Immature natural killer cell (primary cell): Measurements from ENCODE around the gene NPR2. TPM values are rescaled to one million over a fixed set of nuclear protein-coding genes. Genes with fewer than 3 reads are reported as not detected.

Source experiments
- DNase-seq, 3 donors: peaks; one replicate each; pipeline ENCODE4 v3.0.0; 2022; ENCODE audit warnings: mixed read lengths in 1 of 3
- H3K27ac Mint-ChIP-seq, 6 donors: one replicate each; pipeline ENCODE4 v1.8.0; 2020; ENCODE audit warnings: mixed read lengths in 6 of 6, mild to moderate bottlenecking in 5 of 6, inconsistent platforms in 4 of 6, moderate library complexity in 3 of 6
- H3K27me3 Mint-ChIP-seq, 3 donors: one replicate each; pipeline ENCODE4 v1.8.0; 2020 to 2021; ENCODE audit warnings: low read depth in 3 of 3, mild to moderate bottlenecking in 3 of 3, mixed read lengths in 3 of 3, moderate library complexity in 3 of 3, inconsistent platforms in 1 of 3
- H3K36me3 Mint-ChIP-seq, 3 donors: one replicate each; pipeline ENCODE4 v1.8.0; 2020; ENCODE audit warnings: mixed read lengths in 3 of 3, inconsistent platforms in 2 of 3, mild to moderate bottlenecking in 2 of 3
- H3K4me1 Mint-ChIP-seq, 2 donors: one replicate each; pipeline ENCODE4 v1.8.0; 2020; ENCODE audit warnings: inconsistent platforms in 2 of 2, mild to moderate bottlenecking in 2 of 2, mixed read lengths in 2 of 2, moderate library complexity in 1 of 2
- H3K4me3 Mint-ChIP-seq, 5 donors: one replicate each; pipeline ENCODE4 v1.8.0; 2020; ENCODE audit warnings: mild to moderate bottlenecking in 5 of 5, mixed read lengths in 5 of 5, inconsistent platforms in 3 of 5, moderate library complexity in 3 of 5
- H3K9me3 Mint-ChIP-seq, 6 donors: one replicate each; pipeline ENCODE4 v1.8.0; 2020; ENCODE audit warnings: mild to moderate bottlenecking in 6 of 6, mixed read lengths in 6 of 6, inconsistent platforms in 4 of 6, moderate library complexity in 3 of 6
- polyA plus RNA-seq, 3 donors: library from polyadenylated mRNA; unstranded; fragments of 300-500 nt; fragmentation: Illumina TruSeq; gene quantifications; one replicate each; pipeline ENCODE4 v1.2.3, GENCODE V29; 2021

Gene NPR2
- under 1 TPM in 1 of 3 donors, not detected in 2; 0.46 TPM for polyA plus RNA-seq

DNA sequence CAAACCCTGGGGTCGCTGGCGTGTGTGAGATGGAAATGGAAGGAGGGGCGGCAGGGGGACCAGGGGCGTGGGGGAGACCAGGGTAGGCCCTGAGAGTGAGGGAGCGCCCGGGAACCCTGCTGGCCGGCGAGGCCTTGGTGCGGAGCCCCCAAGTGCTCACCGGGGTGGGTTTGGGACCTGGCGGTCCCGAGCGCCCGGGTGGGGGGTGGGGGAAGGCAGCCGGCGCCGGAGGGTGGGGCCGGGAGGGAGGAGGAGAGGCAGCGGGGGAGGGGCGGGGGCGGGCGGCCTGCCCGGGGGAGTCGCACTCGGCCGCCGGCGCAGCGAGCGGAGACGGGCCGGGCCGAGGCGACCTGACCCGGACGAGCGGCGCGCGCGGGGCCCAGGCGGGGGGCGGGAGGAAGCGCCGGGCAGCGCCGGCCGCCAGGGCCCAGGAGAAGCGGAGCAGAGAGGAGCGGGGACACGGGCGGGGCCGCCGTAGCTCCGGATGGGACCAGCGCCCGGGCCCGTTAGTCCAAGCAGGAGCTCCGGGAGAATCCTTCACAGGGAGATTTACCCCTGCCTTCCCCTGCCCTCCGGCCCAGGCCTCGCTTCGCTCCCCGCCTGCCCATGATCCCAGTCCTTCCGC lies at the start of gene NPR2:
NPR2 (plus strand) TSS at position 295 of the 625 bp plus-strand sequence. CDS start 818 bp downstream, outside the sequence.
- DNase-seq = no peak
- Mint-ChIP-seq H3K9me3 (no peaks in the 10 kb centered on the region), H3K4me1 (peaks cover 2 to 5% of the 10 kb centered on the region in 2 donors), H3K27me3 (peaks cover 0 to 4% (median 3%) of the 10 kb centered on the region in 3 donors), H3K36me3 (peaks cover 3 to 18% (median 16%) of the 10 kb centered on the region in 3 donors), H3K4me3 (no peak within 1 kb of the TSS), H3K27ac (no peak within 1 kb of the TSS)

DNA sequence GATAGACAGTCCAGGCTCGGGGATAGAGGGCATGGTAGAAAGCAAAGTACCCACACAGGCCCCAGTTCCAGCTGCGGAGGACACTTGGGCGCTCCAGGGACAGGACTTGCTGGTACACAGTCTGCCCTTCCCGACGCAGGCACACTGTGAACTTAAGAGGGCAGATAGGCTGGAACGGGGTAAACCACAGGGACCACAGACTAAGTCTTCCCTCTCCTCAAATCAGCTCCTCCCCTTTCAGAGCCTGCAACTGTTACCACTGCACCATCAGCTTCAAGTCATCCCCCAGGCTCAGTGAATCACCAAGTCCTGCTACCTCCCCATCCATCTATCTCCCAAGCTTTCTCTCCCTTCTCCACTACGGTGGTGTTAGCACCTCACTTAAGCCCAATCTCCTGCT lies 49.7 kb upstream of the NPR2 start:
- H3K9me3 Mint-ChIP-seq = no peaks in the 10 kb centered on the region
- peak overlapping the region in 2 of 5 donors; percentile 10 to 34 for H3K4me3 Mint-ChIP-seq
- peaks cover 27 to 40% of the 10 kb centered on the region in 2 donors for H3K4me1 Mint-ChIP-seq
- H3K36me3 Mint-ChIP-seq = peaks cover 24 to 61% (median 29%) of the 10 kb centered on the region in 3 donors
- no peak for DNase-seq
- H3K27ac Mint-ChIP-seq = peak overlapping the region; percentile 5 to 73 (median 46)
- peaks cover 0 to 4% (median 0%) of the 10 kb centered on the region in 3 donors for H3K27me3 Mint-ChIP-seq

- peak overlapping the region in 2 of 6 donors; percentile 1 to 13 for H3K27ac Mint-ChIP-seq
- no peaks in the 10 kb centered on the region for H3K9me3 Mint-ChIP-seq
- peaks cover 0 to 4% (median 0%) of the 10 kb centered on the region in 3 donors for H3K27me3 Mint-ChIP-seq
- no peak for DNase-seq
- H3K4me3 Mint-ChIP-seq = no peak overlapping the region
- peaks cover 23 to 52% (median 24%) of the 10 kb centered on the region in 3 donors for H3K36me3 Mint-ChIP-seq
- H3K4me1 Mint-ChIP-seq = peaks cover 44 to 57% of the 10 kb centered on the region in 2 donors
Measured at GRCh38 chr9:35743452-35743851, 47.9 kb upstream of the NPR2 start.

GRCh38 chr9:35743880-35744518 lies 47.4 kb upstream of the NPR2 start:
- no peaks in the 10 kb centered on the region for H3K9me3 Mint-ChIP-seq
- no peak for DNase-seq
- no peak overlapping the region for H3K27ac Mint-ChIP-seq
- H3K27me3 Mint-ChIP-seq = peaks cover 0 to 4% (median 0%) of the 10 kb centered on the region in 3 donors
- H3K36me3 Mint-ChIP-seq = peaks cover 17 to 46% (median 24%) of the 10 kb centered on the region in 3 donors
- H3K4me1 Mint-ChIP-seq = peaks cover 46 to 59% of the 10 kb centered on the region in 2 donors
- no peak overlapping the region for H3K4me3 Mint-ChIP-seq

- Mint-ChIP-seq H3K36me3 (peaks cover 16 to 37% (median 19%) of the 10 kb centered on the region in 3 donors), H3K9me3 (no peaks in the 10 kb centered on the region), H3K4me1 (peaks cover 56 to 71% of the 10 kb centered on the region in 2 donors), H3K27me3 (peaks cover 0 to 9% (median 1%) of the 10 kb centered on the region in 3 donors), H3K27ac (peak overlapping the region in 3 of 6 donors; percentile 6 to 84 (median 73)), H3K4me3 (peak overlapping the region in 3 of 5 donors; percentile 64 to 95 (median 89))
- no peak for DNase-seq
Measured at GRCh38 chr9:35745569-35745968, 45.8 kb upstream of the NPR2 start.

- no peak for DNase-seq
- peak overlapping the region; percentile 88 to 95 (median 89) for H3K4me3 Mint-ChIP-seq
- H3K27ac Mint-ChIP-seq = peak overlapping the region in 3 of 6 donors; percentile 40 to 90 (median 64)
- H3K9me3 Mint-ChIP-seq = no peaks in the 10 kb centered on the region
- H3K27me3 Mint-ChIP-seq = peaks cover 0 to 8% (median 1%) of the 10 kb centered on the region in 3 donors
- peaks cover 54 to 71% of the 10 kb centered on the region in 2 donors for H3K4me1 Mint-ChIP-seq
- H3K36me3 Mint-ChIP-seq = peaks cover 19 to 40% (median 22%) of the 10 kb centered on the region in 3 donors
Measured at GRCh38 chr9:35746583-35746982, 44.8 kb upstream of the NPR2 start.

- Mint-ChIP-seq H3K4me1 (peaks cover 47 to 54% of the 10 kb centered on the region in 2 donors), H3K27ac (peak overlapping the region; percentile 69 to 91 (median 90)), H3K36me3 (peaks cover 23 to 40% (median 28%) of the 10 kb centered on the region in 3 donors), H3K9me3 (no peaks in the 10 kb centered on the region), H3K27me3 (peaks cover 0 to 8% (median 1%) of the 10 kb centered on the region in 3 donors), H3K4me3 (peak overlapping the region; percentile 88 to 95 (median 89))
- no peak for DNase-seq
Measured at GRCh38 chr9:35748242-35748857, 43.0 kb upstream of the NPR2 start.

DNA sequence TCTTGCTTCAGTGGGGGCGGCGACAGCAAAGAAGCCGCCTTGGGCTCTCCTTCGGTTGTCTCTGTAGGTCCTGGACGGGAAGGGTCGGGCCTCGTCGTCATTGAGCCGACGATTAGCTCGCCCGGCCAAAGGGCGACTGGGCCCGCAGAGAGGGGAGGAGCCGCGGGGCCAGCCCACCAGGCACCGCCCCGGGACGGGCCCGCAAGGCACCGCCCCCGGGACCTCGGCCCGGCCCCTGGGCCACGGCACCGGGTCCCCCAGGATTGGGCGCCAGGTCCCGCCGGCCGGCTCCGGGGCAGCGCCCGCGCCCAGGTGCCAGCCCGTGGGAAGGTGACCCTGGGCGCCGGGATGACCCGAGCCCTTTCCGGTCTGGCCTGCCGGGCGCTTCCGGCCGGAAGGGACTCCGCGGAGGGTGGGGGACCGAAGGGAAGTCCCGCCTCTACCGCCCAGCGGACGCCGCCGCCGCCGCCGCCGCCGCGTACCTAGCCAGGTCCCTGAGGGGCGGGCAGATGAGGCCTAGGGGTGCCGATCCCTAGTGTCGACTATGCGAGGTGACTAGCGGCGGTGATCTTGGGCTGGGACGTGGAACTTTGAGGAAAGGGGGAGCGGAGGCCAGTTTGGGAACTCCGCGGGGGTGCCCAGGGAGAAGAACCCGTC lies 42.4 kb upstream of the NPR2 start, which contains the start of the genes GBA2 and RGP1:
GBA2 (minus strand) TSS at position 371 of the 657 bp plus-strand sequence. CDS start 524 bp downstream, outside the sequence.
RGP1 (plus strand) TSS at position 430 of the 657 bp plus-strand sequence. CDS start 469 bp downstream, outside the sequence.
- DNase-seq = peak; percentile 69 to 79 (median 73)
- Mint-ChIP-seq H3K27ac (peak within 1 kb of the TSS; percentile 90 to 94 (median 92)), H3K27me3 (peaks cover 0 to 9% (median 1%) of the 10 kb centered on the region in 3 donors), H3K4me3 (peak within 1 kb of the TSS; percentile 88 to 95 (median 93)), H3K9me3 (no peaks in the 10 kb centered on the region), H3K36me3 (peaks cover 18 to 40% (median 25%) of the 10 kb centered on the region in 3 donors), H3K4me1 (peaks cover 45 to 48% of the 10 kb centered on the region in 2 donors)

- peaks cover 14 to 36% (median 21%) of the 10 kb centered on the region in 3 donors for H3K36me3 Mint-ChIP-seq
- peaks cover 45 to 48% of the 10 kb centered on the region in 2 donors for H3K4me1 Mint-ChIP-seq
- H3K27ac Mint-ChIP-seq = peak overlapping the region; percentile 90 to 94 (median 92)
- H3K9me3 Mint-ChIP-seq = no peaks in the 10 kb centered on the region
- peaks cover 0 to 10% (median 1%) of the 10 kb centered on the region in 3 donors for H3K27me3 Mint-ChIP-seq
- peak overlapping the region; percentile 87 to 93 (median 91) for H3K4me3 Mint-ChIP-seq
- no peak for DNase-seq
Measured at GRCh38 chr9:35749515-35750255, 41.7 kb upstream of the NPR2 start.

- H3K4me1 Mint-ChIP-seq = peaks cover 45 to 48% of the 10 kb centered on the region in 2 donors
Measured at GRCh38 chr9:35750256-35750531, 41.2 kb upstream of the NPR2 start.

GRCh38 chr9:35753466-35753865 lies 37.9 kb upstream of the NPR2 start:
- DNase-seq = no peak
- Mint-ChIP-seq H3K36me3 (peaks cover 7 to 27% (median 15%) of the 10 kb centered on the region in 3 donors), H3K27me3 (peaks cover 1 to 8% (median 2%) of the 10 kb centered on the region in 3 donors), H3K9me3 (no peaks in the 10 kb centered on the region), H3K27ac (peak overlapping the region in 2 of 6 donors; percentile 49 to 61), H3K4me3 (no peak overlapping the region), H3K4me1 (peaks cover 38 to 45% of the 10 kb centered on the region in 2 donors)

More at GRCh38 chr9:35750256-35750531, 41.2 kb upstream of the NPR2 start:
- DNase-seq = no peak
- Mint-ChIP-seq H3K27ac (peak overlapping the region; percentile 90 to 94 (median 92)), H3K9me3 (no peaks in the 10 kb centered on the region), H3K27me3 (peaks cover 0 to 8% (median 1%) of the 10 kb centered on the region in 3 donors), H3K36me3 (peaks cover 11 to 34% (median 20%) of the 10 kb centered on the region in 3 donors), H3K4me3 (peak overlapping the region; percentile 87 to 93 (median 91))

GRCh38 chr9:35754264-35754663 lies 37.1 kb upstream of the NPR2 start, which contains the start of gene MSMP:
MSMP (minus strand) TSS chr9:35754276; CDS start chr9:35754129, 147 bp downstream.
- peak within 1 kb of the TSS in 4 of 6 donors; percentile 44 to 63 (median 55) for H3K27ac Mint-ChIP-seq
- peaks cover 7 to 27% (median 15%) of the 10 kb centered on the region in 3 donors for H3K36me3 Mint-ChIP-seq
- DNase-seq = no peak
- peaks cover 1 to 7% (median 2%) of the 10 kb centered on the region in 3 donors for H3K27me3 Mint-ChIP-seq
- H3K4me3 Mint-ChIP-seq = peak within 1 kb of the TSS in 2 of 5 donors; percentile 30 to 31
- peaks cover 44 to 50% of the 10 kb centered on the region in 2 donors for H3K4me1 Mint-ChIP-seq
- H3K9me3 Mint-ChIP-seq = no peaks in the 10 kb centered on the region
